Measurements from ENCODE around the gene MYO1E.

- TF ChIP-seq CTCF (IDR thresholded peaks at IDR 0.05; ENCODE audit: low read depth, low read length, missing input control), result no peak
- TF ChIP-seq RAD21 (IDR thresholded peaks at IDR 0.05), result no peak
- TF ChIP-seq JUND (IDR thresholded peaks at IDR 0.05), result no peak
- TF ChIP-seq RXRA (IDR thresholded peaks at IDR 0.05), result no peak
- no peak for TF ChIP-seq MAX (IDR thresholded peaks at IDR 0.05)
- no peak for TF ChIP-seq EGR1 (IDR thresholded peaks at IDR 0.05; ENCODE audit: low read depth in 2 of 2)
- TF ChIP-seq FOXA1 (IDR thresholded peaks at IDR 0.05), result no peak
- TF ChIP-seq TAF1 (conservative IDR thresholded peaks at IDR 0.05), result no peak
- no peak for TF ChIP-seq NR2F2 (IDR thresholded peaks at IDR 0.05)
- TF ChIP-seq, protein P1, sequence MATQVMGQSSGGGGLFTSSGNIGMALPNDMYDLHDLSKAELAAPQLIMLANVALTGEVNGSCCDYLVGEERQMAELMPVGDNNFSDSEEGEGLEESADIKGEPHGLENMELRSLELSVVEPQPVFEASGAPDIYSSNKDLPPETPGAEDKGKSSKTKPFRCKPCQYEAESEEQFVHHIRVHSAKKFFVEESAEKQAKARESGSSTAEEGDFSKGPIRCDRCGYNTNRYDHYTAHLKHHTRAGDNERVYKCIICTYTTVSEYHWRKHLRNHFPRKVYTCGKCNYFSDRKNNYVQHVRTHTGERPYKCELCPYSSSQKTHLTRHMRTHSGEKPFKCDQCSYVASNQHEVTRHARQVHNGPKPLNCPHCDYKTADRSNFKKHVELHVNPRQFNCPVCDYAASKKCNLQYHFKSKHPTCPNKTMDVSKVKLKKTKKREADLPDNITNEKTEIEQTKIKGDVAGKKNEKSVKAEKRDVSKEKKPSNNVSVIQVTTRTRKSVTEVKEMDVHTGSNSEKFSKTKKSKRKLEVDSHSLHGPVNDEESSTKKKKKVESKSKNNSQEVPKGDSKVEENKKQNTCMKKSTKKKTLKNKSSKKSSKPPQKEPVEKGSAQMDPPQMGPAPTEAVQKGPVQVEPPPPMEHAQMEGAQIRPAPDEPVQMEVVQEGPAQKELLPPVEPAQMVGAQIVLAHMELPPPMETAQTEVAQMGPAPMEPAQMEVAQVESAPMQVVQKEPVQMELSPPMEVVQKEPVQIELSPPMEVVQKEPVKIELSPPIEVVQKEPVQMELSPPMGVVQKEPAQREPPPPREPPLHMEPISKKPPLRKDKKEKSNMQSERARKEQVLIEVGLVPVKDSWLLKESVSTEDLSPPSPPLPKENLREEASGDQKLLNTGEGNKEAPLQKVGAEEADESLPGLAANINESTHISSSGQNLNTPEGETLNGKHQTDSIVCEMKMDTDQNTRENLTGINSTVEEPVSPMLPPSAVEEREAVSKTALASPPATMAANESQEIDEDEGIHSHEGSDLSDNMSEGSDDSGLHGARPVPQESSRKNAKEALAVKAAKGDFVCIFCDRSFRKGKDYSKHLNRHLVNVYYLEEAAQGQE (IDR thresholded peaks at IDR 0.05), result no peak
- TF ChIP-seq, protein P2, sequence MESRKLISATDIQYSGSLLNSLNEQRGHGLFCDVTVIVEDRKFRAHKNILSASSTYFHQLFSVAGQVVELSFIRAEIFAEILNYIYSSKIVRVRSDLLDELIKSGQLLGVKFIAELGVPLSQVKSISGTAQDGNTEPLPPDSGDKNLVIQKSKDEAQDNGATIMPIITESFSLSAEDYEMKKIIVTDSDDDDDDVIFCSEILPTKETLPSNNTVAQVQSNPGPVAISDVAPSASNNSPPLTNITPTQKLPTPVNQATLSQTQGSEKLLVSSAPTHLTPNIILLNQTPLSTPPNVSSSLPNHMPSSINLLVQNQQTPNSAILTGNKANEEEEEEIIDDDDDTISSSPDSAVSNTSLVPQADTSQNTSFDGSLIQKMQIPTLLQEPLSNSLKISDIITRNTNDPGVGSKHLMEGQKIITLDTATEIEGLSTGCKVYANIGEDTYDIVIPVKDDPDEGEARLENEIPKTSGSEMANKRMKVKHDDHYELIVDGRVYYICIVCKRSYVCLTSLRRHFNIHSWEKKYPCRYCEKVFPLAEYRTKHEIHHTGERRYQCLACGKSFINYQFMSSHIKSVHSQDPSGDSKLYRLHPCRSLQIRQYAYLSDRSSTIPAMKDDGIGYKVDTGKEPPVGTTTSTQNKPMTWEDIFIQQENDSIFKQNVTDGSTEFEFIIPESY (IDR thresholded peaks at IDR 0.05), result no peak
- no peak for TF ChIP-seq ATF3 (IDR thresholded peaks at IDR 0.05)
Observed at GRCh38 chr15:59221511-59222505, 150.9 kb downstream of the MYO1E start.

Data from liver (tissue), 3 donors.